SU-DHL-6 (cell line): Measurements from ENCODE around the gene HMGB1.

Experiments used
- H2AFZ ChIP-seq: fragments of 200-600 bp; sonication (generic); 2 replicates; pipeline ENCODE4 v1.6.1; 2014; ENCODE audit warnings: low read depth, mild to moderate bottlenecking, moderate library complexity, mixed read lengths, antibody characterized with exemption, low read length; ENCODE audit not compliant: severe bottlenecking
- H3F3A ChIP-seq: fragments of 200-600 bp; shearing (Covaris generic); 2 replicates; pipeline ENCODE4 v1.6.0; 2016; ENCODE audit warnings: antibody characterized with exemption, mild to moderate bottlenecking; ENCODE audit not compliant: insufficient read depth
- H3K27ac ChIP-seq: fragments of 200-600 bp; sonication (generic); 2 replicates; pipeline ENCODE4 v1.5.1; 2016; ENCODE audit warnings: low read depth, mild to moderate bottlenecking, low read length, moderate library complexity, mixed read lengths
- H3K27me3 ChIP-seq: fragments of 200-600 bp; sonication (generic), shearing (Covaris generic); 2 replicates; pipeline ENCODE4 v1.6.0; 2014; ENCODE audit warnings: mild to moderate bottlenecking, low read length
- H3K36me3 ChIP-seq: fragments of 200-600 bp; sonication (generic); 2 replicates; pipeline ENCODE4 v1.6.1; 2014; ENCODE audit warnings: mild to moderate bottlenecking, low read length, mixed read lengths
- H3K4me2 ChIP-seq: fragments of 300-600, 200-600 bp; shearing (Covaris generic), sonication (generic); 2 replicates; pipeline ENCODE4 v1.6.0; 2014; ENCODE audit warnings: low read length, low read depth, mild to moderate bottlenecking; ENCODE audit not compliant: poor library complexity, severe bottlenecking
- H3K4me3 ChIP-seq: fragments of 200-600 bp; sonication (generic); 2 replicates; pipeline ENCODE4 v1.5.1; 2014; ENCODE audit warnings: antibody characterized with exemption, low read length, mild to moderate bottlenecking, mixed read lengths; ENCODE audit not compliant: insufficient read depth, poor library complexity, severe bottlenecking
- H3K79me2 ChIP-seq: fragments of 200-600 bp; sonication (generic); 2 replicates; pipeline ENCODE4 v1.6.1; 2014; ENCODE audit warnings: mild to moderate bottlenecking, low read length, moderate library complexity; ENCODE audit not compliant: insufficient read depth
- H3K9ac ChIP-seq: fragments of 200-600 bp; sonication (generic); 2 replicates; pipeline ENCODE4 v1.7.0; 2014; ENCODE audit warnings: mild to moderate bottlenecking, low read length
- H3K9me2 ChIP-seq: fragments of 200-600 bp; sonication (generic); replicated peaks from 2 replicates; pipeline ENCODE4 v1.6.1; 2014; ENCODE audit warnings: low read length; ENCODE audit not compliant: insufficient read depth
- H3K9me3 ChIP-seq: fragments of 200-600 bp; sonication (generic); 2 replicates; pipeline ENCODE4 v1.6.1; 2014; ENCODE audit warnings: low read length, mixed read lengths; ENCODE audit not compliant: insufficient read depth
- H4K20me1 ChIP-seq: fragments of 200-600 bp; sonication (generic); 2 replicates; pipeline ENCODE4 v1.6.1; 2014; ENCODE audit warnings: low read depth, mild to moderate bottlenecking, antibody characterized with exemption, low read length, moderate library complexity, mixed read lengths
- EZH2phosphoT487 ChIP-seq: fragments of 200-600 bp; sonication (generic), shearing (Covaris generic); conservative IDR thresholded peaks from 2 replicates; pipeline ENCODE4 v1.6.1; 2018; ENCODE audit warnings: mild to moderate bottlenecking, antibody characterized with exemption, low read length, moderate library complexity, mixed read lengths
- TF ChIP-seq, protein P1 (sequence below): fragments of 200-600 bp; sonication (generic); IDR thresholded peaks from one replicate; pipeline ENCODE4 v1.5.1; 2017; ENCODE audit warnings: antibody characterized with exemption, mild to moderate bottlenecking, low read length, moderate library complexity; ENCODE audit not compliant: insufficient read depth, poor library complexity, severe bottlenecking

The HMGB1 gene

DNA sequence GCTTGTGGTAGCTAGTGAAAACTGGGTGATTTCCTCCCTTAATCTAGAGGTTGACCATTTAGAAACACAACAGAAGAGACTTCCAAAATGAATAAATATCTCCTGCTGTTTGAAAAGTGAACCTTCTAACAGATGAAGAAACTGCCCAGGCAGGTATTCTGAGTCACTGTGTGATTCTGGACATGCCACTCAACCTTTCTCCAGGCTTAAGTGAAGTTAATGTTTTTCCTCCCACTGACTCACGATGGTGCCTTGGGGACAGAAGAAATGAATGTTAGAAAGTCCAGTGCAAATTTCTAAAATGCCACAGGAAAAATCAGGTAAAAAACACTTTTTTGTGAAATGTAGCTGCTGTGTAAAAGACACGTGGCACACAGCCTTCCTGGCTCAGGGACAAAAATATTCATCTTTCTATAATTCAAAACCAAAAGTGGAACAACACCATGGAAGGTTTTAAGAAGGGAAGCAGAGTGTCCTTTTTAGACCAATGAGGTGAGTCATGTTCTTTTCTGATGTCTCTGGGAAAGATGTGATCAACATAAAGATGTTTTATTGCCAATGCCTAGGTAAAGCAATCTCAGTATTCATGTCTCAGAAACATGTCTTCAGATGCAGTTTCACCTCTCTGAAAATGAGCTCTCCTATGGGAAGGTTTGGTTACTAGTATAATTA lies 34.3 kb downstream of the HMGB1 start:
- no peaks in the 10 kb centered on the region for H4K20me1 ChIP-seq
- H3K9me2 ChIP-seq, result no peaks in the 10 kb centered on the region
- H2AFZ ChIP-seq, result peak overlapping the region; percentile 49
- H3K4me2 ChIP-seq, result peak overlapping the region; percentile 60
- no peak overlapping the region for H3K27ac ChIP-seq
- no peak overlapping the region for H3K9ac ChIP-seq
- no peaks in the 10 kb centered on the region for H3K79me2 ChIP-seq
- H3K4me3 ChIP-seq, result no peak overlapping the region
- H3K27me3 ChIP-seq, result no peaks in the 10 kb centered on the region
- H3F3A ChIP-seq, result peaks cover 17% of the 10 kb centered on the region
- no peak for TF ChIP-seq EZH2phosphoT487
- TF ChIP-seq, protein P1, sequence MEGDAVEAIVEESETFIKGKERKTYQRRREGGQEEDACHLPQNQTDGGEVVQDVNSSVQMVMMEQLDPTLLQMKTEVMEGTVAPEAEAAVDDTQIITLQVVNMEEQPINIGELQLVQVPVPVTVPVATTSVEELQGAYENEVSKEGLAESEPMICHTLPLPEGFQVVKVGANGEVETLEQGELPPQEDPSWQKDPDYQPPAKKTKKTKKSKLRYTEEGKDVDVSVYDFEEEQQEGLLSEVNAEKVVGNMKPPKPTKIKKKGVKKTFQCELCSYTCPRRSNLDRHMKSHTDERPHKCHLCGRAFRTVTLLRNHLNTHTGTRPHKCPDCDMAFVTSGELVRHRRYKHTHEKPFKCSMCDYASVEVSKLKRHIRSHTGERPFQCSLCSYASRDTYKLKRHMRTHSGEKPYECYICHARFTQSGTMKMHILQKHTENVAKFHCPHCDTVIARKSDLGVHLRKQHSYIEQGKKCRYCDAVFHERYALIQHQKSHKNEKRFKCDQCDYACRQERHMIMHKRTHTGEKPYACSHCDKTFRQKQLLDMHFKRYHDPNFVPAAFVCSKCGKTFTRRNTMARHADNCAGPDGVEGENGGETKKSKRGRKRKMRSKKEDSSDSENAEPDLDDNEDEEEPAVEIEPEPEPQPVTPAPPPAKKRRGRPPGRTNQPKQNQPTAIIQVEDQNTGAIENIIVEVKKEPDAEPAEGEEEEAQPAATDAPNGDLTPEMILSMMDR, result no peak
- H3K9me3 ChIP-seq, result no peaks in the 10 kb centered on the region
- H3K36me3 ChIP-seq, result no peaks in the 10 kb centered on the region

DNA sequence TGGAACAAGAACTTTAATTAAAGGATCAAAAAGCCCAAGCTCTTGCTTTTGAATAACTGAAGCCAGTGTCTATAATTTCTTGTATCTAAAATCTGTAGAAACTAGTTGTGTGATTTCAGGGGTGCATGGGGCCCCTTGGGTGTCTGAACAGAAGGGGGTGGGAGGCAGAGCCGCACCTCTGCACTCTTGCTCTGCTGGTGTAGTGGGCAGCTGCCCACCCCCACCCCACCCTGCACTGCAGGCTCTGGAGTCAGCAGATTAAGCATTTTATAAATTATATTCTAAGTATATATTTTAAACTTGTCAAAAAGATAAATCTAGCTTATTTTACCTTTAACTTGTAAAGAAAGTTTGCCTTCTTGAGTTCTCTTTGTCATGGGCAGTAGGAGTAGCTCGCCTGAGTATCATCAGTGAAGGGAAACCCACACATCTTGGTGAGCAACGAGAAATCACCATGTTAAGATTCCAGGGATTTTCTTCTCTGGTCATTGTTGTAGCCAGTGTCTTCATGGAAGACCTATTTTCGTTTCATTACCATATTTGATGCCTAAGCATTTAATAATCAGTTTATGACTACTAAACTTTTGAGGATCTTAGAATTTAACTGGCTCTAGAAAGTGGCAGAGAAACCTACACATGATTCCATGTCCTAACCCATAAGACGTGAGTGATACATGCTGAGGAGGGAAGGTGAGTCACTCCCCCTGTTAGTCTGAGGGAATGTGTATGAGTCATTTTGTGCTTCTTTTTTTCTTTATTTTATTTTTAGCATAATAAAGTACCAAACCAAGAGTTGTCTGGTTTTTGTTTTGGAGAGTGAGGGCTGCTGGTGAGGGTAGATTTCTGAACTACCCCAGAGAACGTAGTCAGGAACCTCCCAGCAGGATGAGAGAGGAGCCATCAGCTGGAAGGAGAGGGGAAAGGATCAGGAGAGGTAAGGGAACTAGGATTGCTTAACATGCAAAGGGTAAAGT lies 35.7 kb downstream of the HMGB1 start:
- Histone ChIP-seq H3K4me2 (peak overlapping the region; percentile 60), H3K27ac (peak overlapping the region; percentile 63), H3K9me3 (no peaks in the 10 kb centered on the region), H3K36me3 (no peaks in the 10 kb centered on the region), H3K9ac (peak overlapping the region; percentile 29), H3K27me3 (no peaks in the 10 kb centered on the region), H4K20me1 (no peaks in the 10 kb centered on the region), H2AFZ (peak overlapping the region; percentile 52), H3K9me2 (no peaks in the 10 kb centered on the region), H3K79me2 (no peaks in the 10 kb centered on the region), H3F3A (peaks cover 19% of the 10 kb centered on the region), H3K4me3 (peak overlapping the region; percentile 33)
- TF ChIP-seq, protein P1, result no peak
- no peak for TF ChIP-seq EZH2phosphoT487

DNA sequence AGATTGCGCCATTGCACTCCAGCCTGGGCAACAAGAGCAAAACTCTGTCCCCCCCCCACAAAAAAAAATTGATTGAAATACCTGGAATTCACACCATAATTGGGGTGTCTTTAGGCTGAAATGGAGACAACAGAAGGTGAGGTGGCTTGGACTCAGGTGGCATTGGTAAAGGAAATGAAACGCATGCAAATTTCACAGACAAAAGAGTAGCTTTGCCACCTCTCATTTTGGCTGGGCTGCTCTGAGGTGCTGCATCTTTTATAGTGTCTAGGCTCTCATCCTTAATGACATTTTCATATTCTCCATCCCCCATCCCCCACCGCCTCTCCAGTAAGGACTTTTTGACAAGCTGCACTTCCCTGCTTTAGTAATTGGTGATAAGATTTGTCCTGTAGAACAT lies 36.5 kb downstream of the HMGB1 start:
- no peaks in the 10 kb centered on the region for H3K9me2 ChIP-seq
- no peaks in the 10 kb centered on the region for H3K27me3 ChIP-seq
- H3F3A ChIP-seq, result peaks cover 19% of the 10 kb centered on the region
- no peaks in the 10 kb centered on the region for H3K36me3 ChIP-seq
- peak overlapping the region; percentile 33 for H3K4me3 ChIP-seq
- H3K4me2 ChIP-seq, result peak overlapping the region; percentile 60
- H2AFZ ChIP-seq, result peak overlapping the region; percentile 2
- TF ChIP-seq EZH2phosphoT487, result no peak
- TF ChIP-seq, protein P1, result no peak
- peak overlapping the region; percentile 63 for H3K27ac ChIP-seq
- no peaks in the 10 kb centered on the region for H3K79me2 ChIP-seq
- peak overlapping the region; percentile 29 for H3K9ac ChIP-seq
- H3K9me3 ChIP-seq, result no peaks in the 10 kb centered on the region
- no peaks in the 10 kb centered on the region for H4K20me1 ChIP-seq
